NOMO-1 treated with DMSO at 0.1 percent for 48 hours (cell line): ENCODE results near the gene ZNF280B.

Source experiments
- DNase-seq: peaks from one replicate; lab custom pipeline; 2025; ENCODE audit not compliant: unreplicated experiment; lab: John Stamatoyannopoulos, UW

The ZNF280B gene

DNA sequence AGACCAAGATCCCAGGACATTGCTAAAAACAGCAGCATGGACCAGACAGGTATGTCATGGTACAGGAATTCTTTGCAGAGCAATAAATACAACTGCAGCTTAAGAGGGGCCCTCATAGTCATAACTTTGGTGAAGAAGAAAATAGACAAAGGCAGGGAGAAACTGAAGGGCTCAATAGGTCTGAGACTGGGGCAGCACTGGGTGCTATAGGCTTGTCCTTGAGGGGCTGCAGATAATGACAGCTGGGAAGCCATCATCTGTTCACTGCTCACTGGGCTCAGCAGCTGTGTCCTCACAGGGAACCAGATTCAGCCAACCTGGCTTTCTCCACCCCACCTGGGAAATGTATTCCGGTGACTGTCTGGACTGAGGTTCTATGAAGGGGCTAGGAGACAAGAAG, 68.4 kb downstream of the ZNF280B start:
- no peak for DNase-seq
